ENCODE measurements around the gene TMEM176A.

GRCh38 chr7:150823484-150824126 is 23.0 kb downstream of the TMEM176A start:
- TF ChIP-seq CTCF (IDR thresholded peaks at IDR 0.05) (no peak), POLR2A (IDR thresholded peaks at IDR 0.05) (no peak)
